ENCODE data around the gene NTM.

NTM gene

GRCh38 chr11:132022733-132023478, 652.5 kb downstream of the NTM start:
- no peak for DNase-seq (ENCODE audit: low read depth)
- no peak for TF ChIP-seq CTCF (IDR thresholded peaks at IDR 0.05; ENCODE audit: insufficient read depth, low read depth, low read length, missing control alignments)
- no peak overlapping the region for H3K4me3 ChIP-seq (ENCODE audit: low read depth, low read length)

- DNase-seq (ENCODE audit: low read depth): peak; percentile 66
- TF ChIP-seq CTCF (IDR thresholded peaks at IDR 0.05; ENCODE audit: insufficient read depth, low read depth, low read length, missing control alignments): no peak
- no peak overlapping the region for H3K4me3 ChIP-seq (ENCODE audit: low read depth, low read length)
Measured at GRCh38 chr11:132024587-132025295, 654.3 kb downstream of the NTM start.

GRCh38 chr11:132026746-132027145, 656.3 kb downstream of the NTM start:
- DNase-seq (ENCODE audit: low read depth): no peak
- TF ChIP-seq CTCF (IDR thresholded peaks at IDR 0.05; ENCODE audit: insufficient read depth, low read depth, low read length, missing control alignments): no peak
- H3K4me3 ChIP-seq (ENCODE audit: low read depth, low read length): no peak overlapping the region

GRCh38 chr11:132028380-132029240, 658.2 kb downstream of the NTM start:
- peak; percentile 62 for DNase-seq (ENCODE audit: low read depth)

GRCh38 chr11:132030896-132031295, 660.5 kb downstream of the NTM start:
- H3K4me3 ChIP-seq (ENCODE audit: low read depth, low read length): no peak overlapping the region
- TF ChIP-seq CTCF (IDR thresholded peaks at IDR 0.05; ENCODE audit: insufficient read depth, low read depth, low read length, missing control alignments): no peak
- DNase-seq (ENCODE audit: low read depth): no peak

More at GRCh38 chr11:132028380-132029240, 658.2 kb downstream of the NTM start:
- H3K4me3 ChIP-seq (ENCODE audit: low read depth, low read length): no peak overlapping the region
- peak; percentile 52 for TF ChIP-seq CTCF (IDR thresholded peaks at IDR 0.05; ENCODE audit: insufficient read depth, low read depth, low read length, missing control alignments)

- no peak for TF ChIP-seq CTCF (IDR thresholded peaks at IDR 0.05; ENCODE audit: insufficient read depth, low read depth, low read length, missing control alignments)
- H3K4me3 ChIP-seq (ENCODE audit: low read depth, low read length): no peak overlapping the region
- no peak for DNase-seq (ENCODE audit: low read depth)
Measured at GRCh38 chr11:132032555-132032954, 662.1 kb downstream of the NTM start.

Data from GM12865 (cell line).